HG03196 (cell line): ENCODE measurements around the gene GGCX.

ENCODE experiments used
- ATAC-seq: cut with Tn5 transposase; IDR thresholded peaks from one replicate; pipeline ENCODE4 v1.9.1; 2021; ENCODE audit not compliant: unreplicated experiment

The GGCX gene

DNA sequence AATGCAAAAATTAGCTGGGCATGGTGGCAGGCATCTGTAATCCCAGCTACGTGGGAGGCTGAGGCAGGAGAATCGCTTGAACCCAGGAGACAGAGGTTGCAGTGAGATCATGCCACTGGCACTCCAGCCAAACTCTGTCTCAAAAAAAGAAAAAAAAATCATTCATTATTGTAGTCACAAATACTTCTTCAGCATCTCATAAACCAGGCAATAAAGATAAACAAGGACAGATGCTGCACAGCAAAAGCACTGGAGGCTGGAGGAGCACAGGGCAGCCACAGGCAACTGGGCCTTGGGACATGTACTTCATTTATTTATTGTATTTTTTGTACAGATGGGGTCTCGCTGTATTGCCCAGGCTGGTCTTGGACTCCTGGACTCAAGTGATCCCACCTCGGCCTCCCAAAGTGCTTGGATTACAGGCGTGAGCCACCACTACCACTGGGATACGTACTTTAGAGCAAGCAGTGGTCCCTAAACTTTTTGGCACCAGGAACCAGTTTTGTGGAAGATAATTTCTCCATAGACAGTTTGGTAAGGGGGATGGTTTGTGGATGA is 39.1 kb downstream of the GGCX start:
- no peak for ATAC-seq

DNA sequence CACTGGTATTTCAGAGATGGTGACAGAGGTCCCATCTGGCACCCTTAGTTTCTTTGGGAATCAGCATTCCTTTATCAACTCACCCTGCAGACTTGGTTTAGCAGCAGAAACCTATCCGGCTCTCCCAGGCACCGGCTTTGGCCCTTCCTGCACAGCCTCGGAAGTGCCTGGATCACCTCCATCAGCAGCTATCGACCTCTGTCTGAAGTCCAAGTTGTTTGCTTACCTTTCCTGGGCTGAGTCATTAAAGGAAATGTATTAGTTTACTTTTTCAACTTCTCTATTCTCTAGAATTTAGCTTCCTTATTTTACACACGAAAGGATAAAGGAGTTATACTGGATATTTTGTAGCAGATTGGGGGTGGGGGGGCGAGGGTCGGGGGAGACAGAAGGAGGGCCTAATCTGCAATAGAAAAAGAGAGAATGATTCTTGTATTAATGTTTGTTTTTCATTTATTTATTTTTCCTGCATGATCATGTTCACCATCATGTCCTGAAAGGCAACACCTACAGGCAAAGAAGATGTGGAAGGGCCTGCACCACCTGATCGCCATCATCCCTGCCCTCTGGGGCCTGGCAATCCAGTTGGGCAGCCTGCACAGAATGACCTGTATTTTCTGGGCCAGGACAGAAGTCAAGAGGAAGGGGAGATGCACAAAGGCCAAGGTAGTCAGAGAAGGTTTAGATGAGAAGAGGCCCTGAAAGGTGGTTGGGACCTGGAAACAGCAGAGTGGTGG is 44.5 kb downstream of the GGCX start:
- ATAC-seq = no peak

DNA sequence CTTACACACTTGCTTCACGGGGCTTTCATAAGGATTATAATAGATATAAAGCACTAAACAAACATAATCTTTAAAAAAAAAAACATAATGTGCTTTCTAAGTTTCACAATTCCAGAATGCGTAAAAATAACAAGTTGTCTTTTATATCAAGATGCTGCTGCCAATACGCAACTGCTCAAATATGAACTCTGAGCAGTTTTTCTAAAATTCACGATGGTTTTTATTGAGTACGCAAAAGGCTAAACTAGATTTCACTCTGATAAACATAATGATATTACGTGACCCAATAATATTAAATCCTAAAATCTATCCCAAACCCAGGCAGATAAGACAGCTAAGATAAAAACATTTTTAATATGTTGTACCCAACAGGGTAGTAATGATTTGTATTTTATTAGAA is 47.0 kb downstream of the GGCX start:
- ATAC-seq = no peak

DNA sequence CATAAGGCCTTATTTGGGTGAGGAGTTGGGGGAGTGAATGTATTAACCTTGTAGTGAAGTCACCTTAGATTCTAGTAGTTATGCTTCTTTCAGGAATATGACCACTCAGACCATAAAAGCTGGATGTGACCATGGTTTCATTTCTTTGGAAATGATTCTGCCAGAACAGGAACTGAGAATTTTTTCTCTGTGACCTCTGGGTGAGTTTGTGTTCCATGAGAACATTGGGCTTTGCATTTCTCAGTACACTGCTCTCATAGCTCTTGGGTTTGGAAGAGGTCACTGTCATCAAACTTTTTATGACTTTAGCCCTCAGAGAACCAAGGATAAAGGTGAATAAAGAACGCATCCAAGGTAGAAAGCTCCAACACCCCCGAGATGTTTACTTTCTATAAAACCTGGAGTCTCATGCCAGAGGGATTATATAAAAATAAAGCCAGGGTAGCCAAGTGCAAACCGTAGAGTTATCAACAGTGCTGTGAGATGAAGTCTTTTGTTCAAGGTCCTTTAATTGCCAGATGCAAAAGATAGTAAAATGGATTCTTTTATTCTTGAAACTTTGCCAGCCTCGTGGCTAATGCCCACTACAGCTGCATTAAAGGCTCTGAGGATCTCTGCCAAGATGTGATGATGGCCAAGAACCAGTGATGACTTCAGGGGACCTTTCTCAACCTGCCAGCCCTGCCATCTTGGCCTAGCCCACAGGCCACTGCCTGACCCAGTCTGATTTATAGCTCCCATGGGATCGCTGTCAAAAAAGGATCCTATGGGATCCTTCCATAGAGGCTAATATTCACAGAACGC is 50.1 kb downstream of the GGCX start:
- no peak for ATAC-seq

DNA sequence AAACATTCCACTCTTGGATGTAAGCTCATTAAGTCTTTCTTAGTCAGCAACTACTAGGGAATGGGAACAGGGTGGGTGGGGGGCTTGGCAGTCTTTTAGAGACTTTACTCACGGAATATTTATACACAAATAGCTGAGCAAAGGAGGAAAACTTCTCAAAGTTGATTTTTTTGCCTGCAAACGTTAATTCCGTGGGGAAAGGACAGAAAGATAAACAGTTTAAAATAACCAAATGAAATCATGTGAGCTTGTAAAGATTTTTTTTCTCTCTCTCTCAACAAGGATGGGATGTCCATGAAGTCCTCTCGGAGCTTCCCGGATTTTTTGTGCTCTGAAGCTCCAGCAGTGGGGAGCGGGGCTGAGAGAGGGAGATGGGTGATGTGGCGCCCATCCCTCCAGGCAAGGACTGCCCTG is 54.5 kb downstream of the GGCX start:
- no peak for ATAC-seq

DNA sequence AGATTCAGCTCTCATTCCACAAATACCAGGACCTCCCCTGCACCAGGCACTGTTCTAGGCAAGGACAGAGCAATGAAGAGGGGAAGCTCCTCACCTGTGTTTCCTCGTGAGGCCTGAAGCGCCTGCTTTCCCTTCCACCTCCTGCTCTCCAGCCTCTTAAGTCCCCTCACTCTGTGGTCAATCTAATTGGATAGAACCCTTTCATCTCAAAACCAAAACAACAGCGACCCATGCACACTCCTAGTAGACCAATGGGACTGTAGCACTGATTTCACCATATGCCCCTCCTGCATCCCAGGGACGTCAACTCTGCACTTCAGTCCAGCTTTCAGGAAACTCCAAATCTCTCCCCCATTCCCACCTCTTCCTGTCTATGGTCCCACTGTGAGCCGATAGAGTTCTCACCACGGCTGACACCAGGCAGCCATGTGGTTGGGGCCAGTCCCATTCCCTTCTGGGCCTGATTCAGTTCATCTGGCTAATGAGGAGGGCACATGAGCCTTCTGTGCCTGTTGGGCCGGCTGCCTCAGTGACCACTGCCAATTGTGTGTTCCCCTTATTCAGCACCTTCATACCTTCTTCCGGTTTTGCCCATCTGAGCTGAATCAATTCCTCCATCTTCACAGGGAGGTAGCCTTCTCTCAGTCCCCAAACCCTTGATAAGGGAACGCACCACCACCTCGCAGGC is 55.6 kb downstream of the GGCX start:
- no peak for ATAC-seq

DNA sequence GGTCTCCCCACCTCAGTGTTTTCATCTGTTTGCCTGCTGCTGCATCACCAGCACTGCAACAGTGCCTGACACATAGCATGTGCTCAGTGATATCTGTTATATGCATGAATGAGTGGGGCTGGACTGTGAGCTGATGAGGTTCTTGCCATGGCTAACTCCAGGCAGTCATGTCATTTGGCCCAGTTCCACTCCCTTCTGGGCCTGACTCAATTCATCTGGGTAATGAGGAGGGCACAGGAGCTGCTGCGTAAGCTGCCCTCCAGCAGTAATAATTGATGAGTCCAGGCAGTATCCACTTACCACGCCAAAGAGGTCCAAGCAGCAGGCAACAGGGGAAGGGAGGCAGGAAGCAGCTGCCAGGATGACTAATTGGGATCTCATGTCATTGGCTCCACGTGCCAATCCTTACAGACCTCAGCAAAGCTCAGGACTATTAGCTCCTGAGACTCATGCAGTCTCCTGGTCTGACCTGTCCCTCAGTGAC is 56.5 kb downstream of the GGCX start:
- no peak for ATAC-seq

DNA sequence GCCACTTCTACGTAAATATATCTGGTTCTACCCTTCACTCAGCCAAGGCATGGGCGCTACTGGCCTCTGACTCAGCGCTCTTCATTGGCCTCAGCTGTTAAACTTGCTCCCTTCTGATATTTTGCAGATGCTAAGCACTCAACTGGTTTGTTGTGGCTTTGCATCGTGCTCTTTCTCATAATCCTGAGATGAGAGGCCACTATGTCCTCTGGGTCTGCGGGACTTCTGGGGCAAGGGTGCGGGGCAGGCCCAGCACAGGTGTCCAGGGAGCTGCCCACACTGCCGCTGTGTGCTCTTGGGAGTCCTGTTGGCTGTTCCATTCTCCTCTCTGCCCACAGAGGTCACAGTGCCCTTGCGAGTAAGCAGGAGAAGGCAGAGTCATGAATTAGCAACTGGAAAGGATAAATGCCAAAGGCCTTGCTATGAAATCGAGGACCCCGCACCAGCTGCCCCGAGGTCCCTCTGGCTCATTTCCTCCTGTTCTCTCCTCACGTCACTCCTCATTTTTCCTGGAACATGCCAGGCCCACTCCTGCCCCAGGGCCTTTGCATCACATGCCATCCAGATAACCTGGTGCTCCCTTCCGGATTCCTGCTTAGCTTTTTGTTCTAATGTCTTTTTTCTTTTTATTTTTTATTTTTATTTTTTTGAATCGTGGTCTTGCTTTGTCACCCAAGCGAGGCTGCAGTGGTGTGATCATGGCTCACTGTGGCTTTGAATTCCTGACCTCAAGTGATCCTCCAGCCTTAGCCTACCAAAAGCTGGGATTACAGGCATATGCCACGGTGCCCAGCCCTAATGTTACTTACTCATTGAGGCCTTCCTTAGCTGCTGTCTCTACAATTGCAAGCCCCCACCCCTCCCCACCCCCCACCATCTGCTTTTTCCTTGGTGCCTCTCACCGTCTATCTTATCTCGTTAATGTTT is 57.2 kb downstream of the GGCX start:
- ATAC-seq = no peak

DNA sequence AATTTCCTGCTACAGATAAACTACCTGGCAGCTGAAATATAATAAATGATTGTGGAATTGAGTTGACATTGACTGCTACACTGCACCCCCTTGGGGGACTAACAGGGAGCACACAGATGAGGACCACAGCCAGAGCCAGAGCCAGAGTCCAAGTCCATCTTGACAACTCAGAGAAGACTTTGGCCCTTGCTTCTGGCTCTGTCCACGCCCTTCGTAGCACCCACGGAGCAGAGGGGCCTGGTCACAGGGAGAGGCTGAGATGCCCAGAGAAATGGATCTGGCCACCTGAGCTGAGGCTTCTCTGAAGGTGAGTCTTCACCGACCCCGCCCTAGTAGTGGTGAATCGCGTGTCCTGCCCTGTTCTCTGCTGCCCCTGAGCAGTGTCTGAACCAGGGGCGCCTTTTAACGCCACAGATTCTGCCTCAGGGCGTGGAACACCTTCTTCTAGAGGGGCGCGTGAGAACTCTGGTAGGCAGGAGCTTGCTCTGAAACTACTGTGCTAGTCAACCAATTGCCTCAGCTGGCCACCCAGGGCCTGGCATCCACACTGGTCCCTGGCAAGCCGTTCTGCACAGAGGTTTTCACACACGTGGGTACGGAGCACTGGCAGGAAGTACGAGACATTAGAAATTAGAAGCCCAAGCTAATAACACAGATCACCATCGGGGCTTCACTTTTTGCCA is 58.0 kb downstream of the GGCX start:
- ATAC-seq = no peak

DNA sequence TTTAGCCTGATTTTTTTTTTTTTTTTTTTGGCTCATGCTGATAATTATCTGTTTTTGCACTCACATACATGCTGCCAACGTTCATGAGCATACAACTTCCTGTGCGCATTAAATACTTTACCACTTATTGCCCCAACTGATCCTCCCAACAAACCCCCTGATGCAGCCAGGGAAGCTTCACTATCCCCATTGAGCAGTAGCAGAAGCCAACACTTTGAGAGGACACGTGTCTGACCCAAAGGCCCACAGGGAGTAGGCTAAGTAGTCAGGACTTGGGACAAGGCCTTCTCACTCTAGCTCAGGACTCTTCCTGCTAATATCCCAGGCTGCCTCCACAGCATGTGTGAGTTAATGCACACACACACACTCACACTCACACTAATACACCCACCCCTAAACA is 58.6 kb downstream of the GGCX start:
- no peak for ATAC-seq

DNA sequence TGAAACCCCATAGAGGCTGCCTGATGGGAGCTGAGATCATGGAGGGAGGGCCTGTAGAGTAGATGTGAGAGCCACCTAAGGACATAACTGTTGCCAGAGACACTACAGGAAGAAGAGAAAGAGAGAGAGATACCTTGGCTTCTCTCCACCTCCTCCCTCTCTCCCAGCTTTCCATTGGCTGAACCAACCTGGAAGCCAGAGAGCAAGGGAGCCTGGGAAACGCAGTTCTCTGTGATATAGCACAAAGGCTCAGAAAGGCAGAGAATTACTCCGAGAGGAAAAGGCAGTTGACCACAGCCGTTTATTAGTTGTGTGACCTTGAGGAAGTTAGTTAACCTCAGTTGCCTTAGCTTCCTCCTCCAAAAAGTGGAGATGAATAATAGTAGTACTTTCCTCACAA is 60.0 kb downstream of the GGCX start:
- no peak for ATAC-seq

DNA sequence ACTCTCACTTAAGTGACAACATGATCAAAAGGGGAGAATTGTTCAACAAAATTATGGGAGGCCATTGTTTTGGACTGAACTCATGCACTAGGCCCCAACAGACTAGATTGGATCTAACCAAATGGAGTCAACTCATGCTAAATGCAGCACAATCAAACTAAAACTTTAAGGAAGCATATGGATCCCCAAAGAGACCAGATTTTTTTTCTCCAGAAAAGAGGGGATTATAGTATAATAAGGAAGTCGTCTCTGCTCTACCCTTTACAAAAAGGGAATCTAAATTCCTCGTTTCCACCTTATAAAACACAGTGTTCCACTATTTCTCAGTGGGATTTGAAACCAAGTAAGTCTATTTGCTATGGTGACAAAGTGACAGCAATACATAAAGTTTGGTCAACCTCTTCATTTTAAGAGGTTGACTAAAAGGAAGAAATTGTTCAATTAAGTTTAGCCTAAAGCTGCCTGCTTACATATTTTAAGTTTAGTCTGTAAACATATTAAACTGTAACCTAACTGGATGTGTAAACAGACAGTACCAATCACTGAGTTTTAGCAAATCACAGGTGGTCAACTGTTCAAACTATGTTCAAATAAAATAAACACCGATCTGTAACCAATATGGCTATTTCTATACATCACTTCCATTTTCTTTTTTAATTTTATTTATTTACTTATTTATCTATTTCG is 63.2 kb downstream of the GGCX start:
- ATAC-seq = no peak

DNA sequence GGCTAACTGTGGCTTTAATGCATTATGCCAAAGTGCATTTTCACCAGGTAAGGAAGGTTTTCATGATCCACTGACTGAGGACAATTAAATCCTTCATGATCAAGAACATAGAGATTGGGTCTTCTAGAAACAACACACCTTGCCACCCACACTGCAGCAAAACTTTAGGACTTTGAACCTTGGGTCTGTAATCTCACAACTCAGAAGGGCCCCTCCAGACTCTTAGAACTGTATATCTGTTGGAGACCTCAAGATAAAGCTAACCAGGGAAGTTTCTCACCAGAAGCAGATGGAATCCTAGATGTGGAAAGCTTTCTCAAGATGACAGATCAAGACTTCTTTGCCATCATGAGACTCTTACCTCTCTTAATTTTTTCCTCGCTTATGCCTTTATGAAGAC is 64.9 kb downstream of the GGCX start:
- ATAC-seq = no peak
